Tibial nerve (tissue), 4 donors: Measurements from ENCODE around the gene OR52A1. TPM values are rescaled to one million over a fixed set of nuclear protein-coding genes. Genes with fewer than 3 reads are reported as not detected.

Source experiments
- DNase-seq, 2 donors: peaks; one replicate each; pipeline ENCODE4 v3.0.0-alpha.2; 2019; ENCODE audit warnings: low spot score in 2 of 2
- H3K27ac ChIP-seq, 4 donors: fragments of 200-600 bp; sonication (generic) in 3 of 4; one replicate each; pipeline ENCODE4 v1.5.1; 2017 to 2019; ENCODE audit warnings: mild to moderate bottlenecking in 1 of 4
- H3K27me3 ChIP-seq, 2 donors: fragments of 200-600 bp; sonication (generic) in 1 of 2; one replicate each; pipeline versions ENCODE4 v1.5.1 to v1.6.0; 2017 to 2019
- H3K36me3 ChIP-seq, 3 donors: fragments of 200-600 bp; sonication (generic); one replicate each; pipeline ENCODE4 v1.5.1; 2018 to 2019
- H3K4me1 ChIP-seq, 4 donors: fragments of 200-600 bp; sonication (generic) in 3 of 4; one replicate each; pipeline ENCODE4 v1.5.1; 2017 to 2019
- H3K4me3 ChIP-seq, 4 donors: fragments of 200-600 bp; sonication (generic) in 3 of 4; one replicate each; pipeline ENCODE4 v1.5.1; 2017 to 2019; ENCODE audit warnings: mild to moderate bottlenecking in 1 of 4, moderate library complexity in 1 of 4
- H3K9me3 ChIP-seq, 4 donors: fragments of 200-600 bp; sonication (generic) in 3 of 4; one replicate each; pipeline ENCODE4 v1.5.1; 2017 to 2019
- EP300 ChIP-seq, 2 donors: sonication (generic); formaldehyde crosslinking; IDR thresholded peaks; one replicate each; pipeline ENCODE4 v1.6.1; 2017; ENCODE audit warnings: antibody characterized with exemption in 2 of 2, mild to moderate bottlenecking in 1 of 2
- POLR2A ChIP-seq, 2 donors: fragments of 450-650 bp; IDR thresholded peaks; one replicate each; pipeline ENCODE4 v1.6.1; 2017; ENCODE audit warnings: antibody characterized with exemption in 2 of 2, mild to moderate bottlenecking in 2 of 2, moderate library complexity in 2 of 2
- WGBS, 2 donors: methylation state at CpG; one replicate each; pipeline ENCODE4 v1.1.5; 2018; 5-methylcytosine and 5-hydroxymethylcytosine counted together
- total RNA-seq, 4 donors: library from RNA; depleted of rRNA; stranded (reverse); fragments of >200 nt; gene quantifications; one replicate each; pipeline ENCODE4 v1.1.0, GENCODE V29; 2016
- TF ChIP-seq, protein P1 (sequence below), 5 experiments: fragments of 200-600 bp in 3 of 5; fragments of 450-650 bp in 2 of 5; sonication (generic) in 3 of 5; IDR thresholded peaks; one replicate each; pipeline ENCODE4 v1.5.1; 2016 to 2019; ENCODE audit warnings: antibody characterized with exemption in 5 of 5, mild to moderate bottlenecking in 3 of 5, moderate library complexity in 2 of 5

Gene OR52A1
- total RNA-seq, 4 donors from 2014 or later, result not detected

DNA sequence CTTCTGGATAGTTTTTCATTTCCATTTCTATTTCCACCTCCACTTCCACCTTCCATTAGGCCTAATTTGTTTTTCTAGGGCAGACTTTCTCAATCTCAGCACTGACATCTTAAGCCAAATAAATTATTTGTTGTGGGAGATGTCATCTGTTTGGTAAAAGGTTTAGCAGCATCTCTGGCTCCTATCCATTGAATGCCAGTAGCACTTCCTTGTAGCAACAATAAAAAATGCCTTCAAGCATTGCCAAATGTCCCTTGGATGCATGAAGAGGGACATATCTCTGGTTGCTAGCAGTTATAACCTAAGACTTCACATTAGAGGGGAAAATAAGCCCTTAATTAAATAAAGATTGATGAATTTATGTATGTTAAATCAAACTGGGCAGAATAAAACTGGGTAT is 18.3 kb downstream of the OR52A1 start:
- Histone ChIP-seq H3K9me3 (no peaks in the 10 kb centered on the region), H3K4me1 (no peaks in the 10 kb centered on the region), H3K36me3 (no peaks in the 10 kb centered on the region), H3K27ac (no peak overlapping the region), H3K27me3 (no peaks in the 10 kb centered on the region), H3K4me3 (no peak overlapping the region)
- DNase-seq, result no peak
- TF ChIP-seq POLR2A (IDR thresholded peaks at IDR 0.05) (no peak), EP300 (IDR thresholded peaks at IDR 0.05) (no peak)
- TF ChIP-seq, protein P1, sequence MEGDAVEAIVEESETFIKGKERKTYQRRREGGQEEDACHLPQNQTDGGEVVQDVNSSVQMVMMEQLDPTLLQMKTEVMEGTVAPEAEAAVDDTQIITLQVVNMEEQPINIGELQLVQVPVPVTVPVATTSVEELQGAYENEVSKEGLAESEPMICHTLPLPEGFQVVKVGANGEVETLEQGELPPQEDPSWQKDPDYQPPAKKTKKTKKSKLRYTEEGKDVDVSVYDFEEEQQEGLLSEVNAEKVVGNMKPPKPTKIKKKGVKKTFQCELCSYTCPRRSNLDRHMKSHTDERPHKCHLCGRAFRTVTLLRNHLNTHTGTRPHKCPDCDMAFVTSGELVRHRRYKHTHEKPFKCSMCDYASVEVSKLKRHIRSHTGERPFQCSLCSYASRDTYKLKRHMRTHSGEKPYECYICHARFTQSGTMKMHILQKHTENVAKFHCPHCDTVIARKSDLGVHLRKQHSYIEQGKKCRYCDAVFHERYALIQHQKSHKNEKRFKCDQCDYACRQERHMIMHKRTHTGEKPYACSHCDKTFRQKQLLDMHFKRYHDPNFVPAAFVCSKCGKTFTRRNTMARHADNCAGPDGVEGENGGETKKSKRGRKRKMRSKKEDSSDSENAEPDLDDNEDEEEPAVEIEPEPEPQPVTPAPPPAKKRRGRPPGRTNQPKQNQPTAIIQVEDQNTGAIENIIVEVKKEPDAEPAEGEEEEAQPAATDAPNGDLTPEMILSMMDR (IDR thresholded peaks at IDR 0.05), result no peak

DNA sequence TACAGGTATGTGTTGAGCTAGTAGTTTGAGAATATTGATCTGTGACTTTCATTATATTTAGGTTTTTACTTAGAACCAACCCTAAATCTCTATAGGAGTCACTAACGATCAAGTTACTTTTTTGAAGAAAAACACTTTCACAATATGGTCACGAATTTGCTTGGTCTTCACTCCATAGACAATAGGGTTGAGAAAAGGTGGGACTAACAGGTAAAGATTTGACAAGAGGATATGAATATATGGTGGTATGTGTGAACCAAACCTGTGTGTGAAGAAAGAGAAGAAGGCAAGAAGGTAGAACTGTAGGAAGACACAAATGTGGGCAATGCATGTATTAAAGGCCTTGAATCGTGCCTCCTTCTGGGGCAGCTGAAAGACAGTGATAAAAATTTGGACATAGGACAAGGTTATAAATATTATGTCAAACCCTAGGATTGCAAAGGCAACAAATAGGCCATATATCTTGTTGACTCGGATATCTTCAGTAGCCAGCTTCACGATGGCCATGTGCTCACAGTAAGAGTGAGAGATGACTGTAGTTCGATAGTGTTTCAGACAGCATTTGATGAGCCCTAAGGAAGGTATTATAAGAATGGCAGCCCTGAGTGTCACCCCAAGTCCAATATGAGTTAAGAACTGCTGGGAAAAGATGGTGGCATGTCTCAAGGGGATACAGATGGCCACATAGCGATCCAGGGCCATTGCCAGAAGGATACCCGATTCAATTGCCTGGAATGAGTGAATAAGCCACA is 22.8 kb downstream of the OR52A1 start:
- Histone ChIP-seq H3K27me3 (no peaks in the 10 kb centered on the region), H3K36me3 (no peaks in the 10 kb centered on the region), H3K27ac (no peak overlapping the region), H3K9me3 (no peaks in the 10 kb centered on the region), H3K4me3 (no peak overlapping the region), H3K4me1 (no peaks in the 10 kb centered on the region)
- TF ChIP-seq, protein P1 (IDR thresholded peaks at IDR 0.05), result no peak
- TF ChIP-seq EP300 (IDR thresholded peaks at IDR 0.05), result no peak
- no peak for TF ChIP-seq POLR2A (IDR thresholded peaks at IDR 0.05)
- DNase-seq, result no peak
- WGBS, 2 donors, result 88 to 90% methylated on average over 8 of the region's 8 CpGs

DNA sequence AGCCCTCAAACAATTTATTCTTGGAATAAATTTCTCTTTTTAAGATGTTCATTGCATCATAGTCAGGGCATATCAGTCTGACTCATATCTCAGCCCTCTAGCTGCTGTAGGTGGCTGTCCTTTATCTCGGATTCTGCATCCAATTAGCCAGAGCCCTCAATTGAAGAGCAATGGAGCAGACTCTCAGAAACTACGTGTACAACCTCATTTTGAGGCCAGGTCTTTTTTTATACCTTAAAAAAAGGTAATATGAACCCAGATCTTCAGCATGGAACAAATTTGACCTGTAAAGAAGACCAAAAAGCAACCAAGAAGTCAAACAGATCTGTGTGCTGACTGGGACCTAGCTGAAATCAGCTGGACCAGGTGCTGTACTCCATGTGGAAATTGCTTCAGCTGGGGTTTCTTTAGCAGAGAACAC is 25.1 kb downstream of the OR52A1 start:
- TF ChIP-seq, protein P1 (IDR thresholded peaks at IDR 0.05), result no peak
- TF ChIP-seq POLR2A (IDR thresholded peaks at IDR 0.05) (no peak), EP300 (IDR thresholded peaks at IDR 0.05) (no peak)
- H3K27me3 ChIP-seq, result no peaks in the 10 kb centered on the region
- WGBS, 2 donors, result 69 to 84% methylated on average over 2 of the region's 2 CpGs
- H3K4me1 ChIP-seq, result no peaks in the 10 kb centered on the region
- H3K4me3 ChIP-seq, result no peak overlapping the region
- no peak overlapping the region for H3K27ac ChIP-seq
- H3K9me3 ChIP-seq, result no peaks in the 10 kb centered on the region
- no peaks in the 10 kb centered on the region for H3K36me3 ChIP-seq
- no peak for DNase-seq

DNA sequence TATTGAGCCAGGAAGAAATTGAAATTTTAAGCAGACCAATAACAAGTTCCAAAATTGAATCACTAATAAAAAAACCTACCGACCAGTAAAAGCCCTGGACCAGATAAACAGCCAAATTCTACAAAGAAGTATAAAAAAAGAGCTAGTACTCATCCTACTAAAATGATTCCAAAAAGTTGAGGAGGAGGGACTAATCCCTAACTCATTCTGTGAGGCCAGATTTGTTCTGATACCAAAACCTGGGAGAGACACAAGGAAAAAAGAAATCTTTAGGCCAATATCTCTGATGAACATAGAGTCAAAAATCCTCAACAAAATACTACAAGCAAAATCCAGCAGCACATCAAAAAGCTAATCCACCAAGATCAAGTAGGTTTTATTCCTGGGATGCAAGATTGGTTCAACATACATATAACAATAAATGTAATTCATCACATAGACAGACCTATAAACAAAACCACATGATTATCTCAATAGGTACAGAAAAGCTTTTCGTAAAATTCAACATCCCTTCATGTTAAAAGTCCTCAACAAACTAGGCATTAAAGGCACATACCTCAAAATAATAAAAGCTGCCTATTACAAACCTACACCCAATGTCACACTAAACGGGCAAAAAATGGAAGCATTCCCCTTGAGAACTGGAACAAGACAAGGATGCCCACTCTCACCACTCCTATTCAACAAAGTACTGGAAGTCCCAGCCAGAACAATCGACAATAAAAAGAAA is 29.5 kb downstream of the OR52A1 start:
- Histone ChIP-seq H3K27ac (no peak overlapping the region), H3K9me3 (no peaks in the 10 kb centered on the region), H3K4me3 (no peak overlapping the region), H3K27me3 (no peaks in the 10 kb centered on the region), H3K36me3 (no peaks in the 10 kb centered on the region), H3K4me1 (peaks cover 0 to 3% (median 0%) of the 10 kb centered on the region in 4 donors)
- TF ChIP-seq EP300 (IDR thresholded peaks at IDR 0.05) (no peak), POLR2A (IDR thresholded peaks at IDR 0.05) (no peak)
- TF ChIP-seq, protein P1 (IDR thresholded peaks at IDR 0.05), result no peak
- WGBS, 2 donors, result 66 to 67% methylated on average over 4 of the region's 4 CpGs
- DNase-seq, result no peak
